Stomach (tissue), 9 donors: ENCODE data around the gene BROX. TPM values are rescaled to one million over a fixed set of nuclear protein-coding genes. Genes with fewer than 3 reads are reported as not detected.
"Not testable (repeated sequence)": the region's sequence is repeated elsewhere in the genome, so short reads cannot be mapped to it uniquely, and the experiment has no call there.

Experiments used
- DNase-seq, 2 donors: peaks; one replicate each; pipeline versions ENCODE4 v3.0.0 to v3.0.0-alpha.2; 2013 to 2019
- H3K27ac ChIP-seq, 5 donors: fragments of 200-600 bp in 4 of 5; sonication (generic) in 4 of 5; one replicate each; pipeline ENCODE4 v1.5.1; 2013 to 2019; ENCODE audit warnings: mild to moderate bottlenecking in 1 of 5, moderate library complexity in 1 of 5
- H3K27me3 ChIP-seq, 3 donors: fragments of 200-600 bp; sonication (generic); one replicate each; pipeline ENCODE4 v1.5.1; 2017 to 2019; ENCODE audit warnings: mixed run types in 1 of 3
- H3K36me3 ChIP-seq, 4 donors: fragments of 200-600 bp; sonication (generic); 1 replicate in 3 of 4; 2 replicates in 1 of 4; pipeline ENCODE4 v1.5.1; 2016 to 2019
- H3K4me1 ChIP-seq, 4 donors: fragments of 200-600 bp; sonication (generic); one replicate each; pipeline ENCODE4 v1.5.1; 2016 to 2019
- H3K4me3 ChIP-seq, 4 donors: fragments of 200-600 bp; sonication (generic) in 3 of 4; one replicate each; pipeline ENCODE4 v1.5.1; 2016 to 2019; ENCODE audit warnings: mild to moderate bottlenecking in 1 of 4
- H3K9me3 ChIP-seq, 4 donors: fragments of 200-600 bp; sonication (generic); one replicate each; pipeline ENCODE4 v1.5.1; 2016 to 2019
- EP300 ChIP-seq: sonication (generic); formaldehyde crosslinking; IDR thresholded peaks from one replicate; pipeline ENCODE4 v1.6.1; 2017; ENCODE audit warnings: antibody characterized with exemption
- POLR2A ChIP-seq, 4 donors: fragments of 450-650 bp; IDR thresholded peaks; one replicate each; pipeline ENCODE4 v1.6.1; 2016; ENCODE audit warnings: antibody characterized with exemption in 4 of 4, control low read depth in 2 of 4, mild to moderate bottlenecking in 1 of 4, moderate library complexity in 1 of 4
- POLR2AphosphoS5 ChIP-seq, 3 donors: sonication (generic); formaldehyde crosslinking; IDR thresholded peaks; one replicate each; pipeline ENCODE4 v1.6.1; 2016; ENCODE audit warnings: antibody characterized with exemption in 3 of 3
- WGBS, 5 donors: extraction: QIAGEN DNeasy Blood & Tissue Kit in 3 of 5; methylation state at CpG; one replicate each; pipeline versions ENCODE4 v1.1.5 to v1.1.7; 2013 to 2018; 5-methylcytosine and 5-hydroxymethylcytosine counted together
- intact Hi-C: fragments of 100-400 bp; cut with DNase I; formaldehyde crosslinking; loops from one replicate; pipeline ENCODE4 v1.15.1; 2023; ENCODE audit warnings: low total_unique reads
- polyA plus RNA-seq, 3 donors: library from polyadenylated mRNA; stranded (reverse); fragments of 200-250 nt; gene quantifications; one replicate each; pipeline ENCODE4 v1.2.3, GENCODE V29; 2013
- total RNA-seq, 5 donors: library from RNA; depleted of rRNA; stranded (reverse); fragments of >200 nt; gene quantifications; one replicate each; pipeline versions ENCODE4 v1.1.0 to v1.2.3, GENCODE V29; 2014 to 2016
- TF ChIP-seq, protein P1 (sequence below), 7 experiments: fragments of 450-650 bp in 4 of 7; fragments of 200-600 bp in 3 of 7; sonication (generic) in 3 of 7; IDR thresholded peaks; one replicate each; pipeline ENCODE4 v1.5.1; 2016 to 2019; ENCODE audit warnings: antibody characterized with exemption in 7 of 7, control low read depth in 2 of 7, mild to moderate bottlenecking in 1 of 7
- donor health status: healthy with polysubstance abuse.
- donor health status: Bipolar disorder and iron deficiency.
- donor health status: healthy.

Gene BROX
- total and polyA plus RNA-seq, 8 donors: 4.3 to 57.3 (median 17.4) TPM

DNA sequence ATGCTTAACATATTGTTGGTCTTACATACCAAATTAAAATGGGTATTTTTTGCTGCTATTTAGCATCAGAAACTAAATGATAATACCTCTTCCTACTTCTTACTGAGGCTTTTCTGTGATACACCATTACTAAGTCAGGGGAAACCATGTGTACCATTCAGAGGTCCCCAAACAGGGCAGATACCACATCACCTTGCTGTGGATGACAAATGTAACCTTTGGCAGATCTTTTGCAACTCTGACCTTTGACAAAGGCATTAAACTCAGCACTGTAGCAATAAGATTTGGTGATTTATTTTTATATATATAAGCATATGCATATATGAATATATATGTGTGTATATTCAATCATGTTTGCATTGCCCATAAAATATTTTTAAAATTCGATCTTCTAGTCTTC lies 27.6 kb downstream of the BROX start:
- intact Hi-C loops: no loop called here
- TF ChIP-seq POLR2A (IDR thresholded peaks at IDR 0.05) (no peak), POLR2AphosphoS5 (IDR thresholded peaks at IDR 0.05) (no peak), EP300 (no peak)
- TF ChIP-seq, protein P1, sequence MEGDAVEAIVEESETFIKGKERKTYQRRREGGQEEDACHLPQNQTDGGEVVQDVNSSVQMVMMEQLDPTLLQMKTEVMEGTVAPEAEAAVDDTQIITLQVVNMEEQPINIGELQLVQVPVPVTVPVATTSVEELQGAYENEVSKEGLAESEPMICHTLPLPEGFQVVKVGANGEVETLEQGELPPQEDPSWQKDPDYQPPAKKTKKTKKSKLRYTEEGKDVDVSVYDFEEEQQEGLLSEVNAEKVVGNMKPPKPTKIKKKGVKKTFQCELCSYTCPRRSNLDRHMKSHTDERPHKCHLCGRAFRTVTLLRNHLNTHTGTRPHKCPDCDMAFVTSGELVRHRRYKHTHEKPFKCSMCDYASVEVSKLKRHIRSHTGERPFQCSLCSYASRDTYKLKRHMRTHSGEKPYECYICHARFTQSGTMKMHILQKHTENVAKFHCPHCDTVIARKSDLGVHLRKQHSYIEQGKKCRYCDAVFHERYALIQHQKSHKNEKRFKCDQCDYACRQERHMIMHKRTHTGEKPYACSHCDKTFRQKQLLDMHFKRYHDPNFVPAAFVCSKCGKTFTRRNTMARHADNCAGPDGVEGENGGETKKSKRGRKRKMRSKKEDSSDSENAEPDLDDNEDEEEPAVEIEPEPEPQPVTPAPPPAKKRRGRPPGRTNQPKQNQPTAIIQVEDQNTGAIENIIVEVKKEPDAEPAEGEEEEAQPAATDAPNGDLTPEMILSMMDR (IDR thresholded peaks at IDR 0.05): no peak
- WGBS, 5 donors: 63 to 86% (median 75%) methylated on average over 1 of the region's 1 CpG
- H3K4me1 ChIP-seq: peaks cover 4 to 18% (median 11%) of the 10 kb centered on the region in 4 donors
- no peak for DNase-seq
- H3K27me3 ChIP-seq: no peaks in the 10 kb centered on the region
- H3K9me3 ChIP-seq: no peaks in the 10 kb centered on the region
- H3K27ac ChIP-seq: peak overlapping the region in 4 of 5 donors; percentile 61 to 78 (median 72)
- peaks cover 3 to 27% (median 12%) of the 10 kb centered on the region in 4 donors for H3K36me3 ChIP-seq
- peak overlapping the region in 1 of 4 donors; percentile 14 for H3K4me3 ChIP-seq

- H3K27me3 ChIP-seq, DNase-seq, H3K36me3 ChIP-seq, H3K4me3 ChIP-seq, intact Hi-C loops, H3K27ac ChIP-seq, H3K4me1 ChIP-seq, H3K9me3 ChIP-seq: not testable (repeated sequence)
- WGBS, 5 donors: 82 to 90% (median 88%) methylated on average over 5 of the region's 5 CpGs
These were observed 29.5 kb downstream of the BROX start for GRCh38 chr1:222741630-222742457.

DNA sequence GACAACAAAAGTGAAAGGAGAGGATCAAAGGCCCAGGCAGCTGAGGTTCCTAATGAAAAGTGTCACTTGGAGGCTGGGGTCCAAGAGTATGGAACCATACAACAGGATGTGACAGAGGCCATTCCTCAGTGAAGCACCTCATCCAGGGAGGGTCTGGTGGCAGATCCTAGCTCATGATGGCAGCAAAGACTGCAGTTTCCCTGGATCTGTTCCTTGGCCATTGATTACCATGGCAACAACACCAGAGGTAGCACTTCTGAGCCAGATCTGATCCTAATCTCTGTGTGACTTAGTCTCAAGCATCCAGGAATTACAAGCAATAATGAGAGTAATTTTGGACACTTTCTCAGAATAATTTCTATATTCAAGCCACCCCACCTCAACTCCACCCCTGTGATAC lies 37.6 kb downstream of the BROX start:
- Histone ChIP-seq H3K27me3 (no peaks in the 10 kb centered on the region), H3K27ac (no peak overlapping the region), H3K4me1 (peaks cover 0 to 3% (median 0%) of the 10 kb centered on the region in 4 donors), H3K9me3 (no peaks in the 10 kb centered on the region), H3K4me3 (no peak overlapping the region), H3K36me3 (no peaks in the 10 kb centered on the region)
- no peak for DNase-seq
- TF ChIP-seq POLR2AphosphoS5 (IDR thresholded peaks at IDR 0.05) (no peak), EP300 (no peak), POLR2A (IDR thresholded peaks at IDR 0.05) (no peak)
- TF ChIP-seq, protein P1 (IDR thresholded peaks at IDR 0.05): no peak
- intact Hi-C loops: no loop called here

DNA sequence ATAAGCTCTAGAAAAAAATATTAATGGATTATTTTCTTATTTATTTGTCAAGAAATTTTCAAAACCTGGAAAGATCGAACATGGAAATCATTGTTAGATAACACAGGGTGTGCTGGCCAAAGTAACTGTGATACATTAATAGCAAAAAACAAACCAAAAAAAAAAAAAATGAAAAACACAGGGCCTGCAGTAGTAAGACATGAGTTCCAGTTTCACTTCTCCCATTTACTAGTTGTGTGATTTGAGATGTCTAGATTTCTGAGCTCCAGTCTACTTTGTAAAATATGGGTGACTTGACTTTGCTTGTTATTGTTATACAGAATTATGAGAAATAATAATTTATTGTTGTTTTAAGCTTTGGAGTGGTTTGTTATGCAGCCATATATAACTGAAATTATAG lies 38.3 kb downstream of the BROX start:
- Histone ChIP-seq H3K4me3 (no peak overlapping the region), H3K27ac (no peak overlapping the region), H3K4me1 (peaks cover 0 to 3% (median 0%) of the 10 kb centered on the region in 4 donors), H3K9me3 (no peaks in the 10 kb centered on the region), H3K27me3 (no peaks in the 10 kb centered on the region), H3K36me3 (no peaks in the 10 kb centered on the region)
- intact Hi-C loops: no loop called here
- TF ChIP-seq, protein P1 (IDR thresholded peaks at IDR 0.05): no peak
- no peak for TF ChIP-seq POLR2AphosphoS5 (IDR thresholded peaks at IDR 0.05)
- no peak for TF ChIP-seq EP300
- DNase-seq: no peak
- 80 to 96% (median 85%) methylated on average over 1 of the region's 1 CpG for WGBS, 5 donors

DNA sequence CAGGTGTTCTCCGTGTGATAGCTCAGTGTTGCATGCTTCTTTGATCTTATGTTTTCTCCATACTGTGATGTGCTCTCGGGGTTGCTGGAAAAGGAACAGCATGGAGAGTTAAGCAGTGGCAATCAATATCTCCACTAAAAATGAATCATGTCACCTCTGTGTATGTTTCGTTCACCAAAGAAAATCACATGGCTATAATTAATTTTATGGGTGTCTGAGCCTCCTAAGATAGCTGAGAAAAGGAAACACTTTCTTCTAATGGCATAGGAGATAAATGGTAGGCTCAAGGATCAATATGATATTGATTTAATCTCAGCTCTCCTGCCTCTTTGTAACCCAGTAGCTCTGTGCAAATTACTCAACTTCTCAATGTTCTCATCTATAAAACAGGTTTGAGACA lies 38.9 kb downstream of the BROX start:
- TF ChIP-seq POLR2AphosphoS5 (IDR thresholded peaks at IDR 0.05) (no peak), POLR2A (IDR thresholded peaks at IDR 0.05) (no peak), EP300 (no peak)
- TF ChIP-seq, protein P1 (IDR thresholded peaks at IDR 0.05): no peak

More for the DNA sequence above, 38.9 kb downstream of the BROX start:
- H3K36me3 ChIP-seq: no peaks in the 10 kb centered on the region
- no peaks in the 10 kb centered on the region for H3K9me3 ChIP-seq
- H3K4me3 ChIP-seq: no peak overlapping the region
- H3K4me1 ChIP-seq: peaks cover 0 to 3% (median 0%) of the 10 kb centered on the region in 4 donors
- intact Hi-C loops: no loop called here
- H3K27me3 ChIP-seq: no peaks in the 10 kb centered on the region
- DNase-seq: no peak
- WGBS, 5 donors: 80 to 86% (median 83%) methylated on average over 3 of the region's 3 CpGs
- H3K27ac ChIP-seq: no peak overlapping the region
